ENCODE measurements around the gene CCND3.

The CCND3 gene

GRCh38 chr6:41941280-41942066 lies at the start of gene CCND3:
CCND3 (minus strand) TSS chr6:41941808; CDS start chr6:41941649, 159 bp downstream.
- peak; percentile 82 for DNase-seq (ENCODE audit: low spot score)

GRCh38 chr6:41986339-41986738 lies 44.7 kb upstream of the CCND3 start:
- no peak for DNase-seq (ENCODE audit: low spot score)

GRCh38 chr6:41984623-41985022 lies 43.0 kb upstream of the CCND3 start:
- no peak for DNase-seq (ENCODE audit: low spot score)

GRCh38 chr6:41976794-41977484 lies 35.3 kb upstream of the CCND3 start:
- DNase-seq (ENCODE audit: low spot score), result no peak

GRCh38 chr6:41975276-41975675 lies 33.7 kb upstream of the CCND3 start:
- no peak for DNase-seq (ENCODE audit: low spot score)

- DNase-seq (ENCODE audit: low spot score), result no peak
Measured at GRCh38 chr6:41974281-41974825, 32.7 kb upstream of the CCND3 start.

GRCh38 chr6:41972826-41973225 lies 31.2 kb upstream of the CCND3 start:
- no peak for DNase-seq (ENCODE audit: low spot score)

GRCh38 chr6:41970436-41970846 lies 28.8 kb upstream of the CCND3 start:
- DNase-seq (ENCODE audit: low spot score), result no peak

- DNase-seq (ENCODE audit: low spot score), result no peak
Measured at GRCh38 chr6:41967312-41968287, 26.0 kb upstream of the CCND3 start.

- DNase-seq (ENCODE audit: low spot score), result no peak
Measured at GRCh38 chr6:41966961-41967311, 25.3 kb upstream of the CCND3 start.

GRCh38 chr6:41966214-41966920 lies 24.8 kb upstream of the CCND3 start:
- DNase-seq (ENCODE audit: low spot score), result no peak

- DNase-seq (ENCODE audit: low spot score), result no peak
Measured at GRCh38 chr6:41965429-41966213, 24.0 kb upstream of the CCND3 start.

GRCh38 chr6:41964201-41964887 lies 22.7 kb upstream of the CCND3 start:
- DNase-seq (ENCODE audit: low spot score), result no peak

- DNase-seq (ENCODE audit: low spot score), result no peak
Measured at GRCh38 chr6:41963371-41963770, 21.8 kb upstream of the CCND3 start.

GRCh38 chr6:41960028-41960427 lies 18.4 kb upstream of the CCND3 start:
- DNase-seq (ENCODE audit: low spot score), result no peak

GRCh38 chr6:41958022-41958856 lies 16.6 kb upstream of the CCND3 start:
- DNase-seq (ENCODE audit: low spot score), result no peak

GRCh38 chr6:41957117-41957516 lies 15.5 kb upstream of the CCND3 start:
- no peak for DNase-seq (ENCODE audit: low spot score)

- no peak for DNase-seq (ENCODE audit: low spot score)
Measured at GRCh38 chr6:41955412-41955811, 13.8 kb upstream of the CCND3 start.

GRCh38 chr6:41954668-41955067 lies 13.1 kb upstream of the CCND3 start:
- DNase-seq (ENCODE audit: low spot score), result no peak

Data from CD4-positive, alpha-beta T cell treated with Interleukin-6 at 100 ng/mL for 8 hours (primary cell).